Right ventricle myocardium inferior (tissue), 1 donor: Measurements from ENCODE around the gene AAMP. TPM values are rescaled to one million over a fixed set of nuclear protein-coding genes. Genes with fewer than 3 reads are reported as not detected.

Experiments
- ATAC-seq: fragments of 200-7000 bp; cut with Tn5 transposase; one replicate; pipeline ENCODE4 v1.9.1; 2020; ENCODE audit warnings: mild to moderate bottlenecking, moderate library complexity
- DNase-seq: peaks from one replicate; pipeline ENCODE4 v3.0.0; 2021; ENCODE audit errors: missing footprints
- intact Hi-C: fragments of 100-400 bp; cut with DNase I; formaldehyde crosslinking; loops from one replicate; pipeline ENCODE4 v1.11.0; 2022
- microRNA-seq: library from miRNA; unstranded; fragments of <30 nt; microRNA quantifications from one replicate; pipeline ENCODE4 v1.2.0, GENCODE V29; 2020
- total RNA-seq: library from RNA; stranded (reverse); fragmentation: NEBNext Ultra II Directional; extraction: Animal tissue kit (Norgen Biotek cat#: 25700); gene quantifications from one replicate; pipeline ENCODE4 v1.2.1, GENCODE V29; 2021
- donor health status: DM: no; HTN: yes; CAD: no; lungs with severe emphysema.

Gene AAMP
- total RNA-seq, 1 donor from 2014 or later = 50.6 TPM

GRCh38 chr2:218216674-218217359, 53.1 kb downstream of the AAMP start, which contains the start of gene ARPC2:
Gene ARPC2, plus strand, starts transcription at chr2:218217189. Its CDS starts 282 bp downstream, at chr2:218217471.
- ATAC-seq = peak; percentile 98
- DNase-seq = peak; percentile 98
- intact Hi-C loops = loop anchor here (1.0 to 5.0 kb wide), 2 partner anchors 40 to 53 kb away; partner anchors contain the start of genes AAMP and PNKD

GRCh38 chr2:218216336-218216673, 53.6 kb downstream of the AAMP start:
- DNase-seq (no peak), ATAC-seq (peak; percentile 1)
- intact Hi-C loops = loop anchor here (5.0 kb wide), 1 partner anchor 41 kb away; no protein-coding TSS in a partner anchor

Small RNA genes lying within 50 kb of the gene (microRNA-seq; reads per million reads assigned to microRNA genes)
- gene MIR6513 = 2.9 reads per million

Other genes with a start within 250 kb of the AAMP start
- gene RUFY4, start 200.9 kb downstream of the AAMP start, total RNA-seq = not detected
- gene CXCR2, start 144.1 kb downstream of the AAMP start, total RNA-seq = 1.5 TPM
- gene CXCR1, start 103.2 kb downstream of the AAMP start, total RNA-seq = 1.1 TPM
- 142 TPM for gene ARPC2, start 52.9 kb downstream of the AAMP start, total RNA-seq
- gene GPBAR1, start 9.1 kb downstream of the AAMP start, total RNA-seq = 2.0 TPM
- 67.0 TPM for gene PNKD, start 382 bp upstream of the AAMP start, total RNA-seq
- 138 TPM for gene TMBIM1, start 22.4 kb upstream of the AAMP start, total RNA-seq
- not detected for gene CATIP, start 86.7 kb upstream of the AAMP start, total RNA-seq
- gene SLC11A1, start 112.1 kb upstream of the AAMP start, total RNA-seq = 5.4 TPM
- gene CTDSP1, start 129.7 kb upstream of the AAMP start, total RNA-seq = 101 TPM
- gene VIL1, start 149.0 kb upstream of the AAMP start, total RNA-seq = not detected